Esophagus squamous epithelium (tissue), 5 donors: ENCODE measurements around the gene ARID1A. TPM values are rescaled to one million over a fixed set of nuclear protein-coding genes. Genes with fewer than 3 reads are reported as not detected.

Experiments
- DNase-seq: peaks from one replicate; lab custom pipeline; 2025; lab: John Stamatoyannopoulos, UW
- H3K27ac ChIP-seq, 4 donors: fragments of 200-600 bp; sonication (generic); one replicate each; pipeline ENCODE4 v1.5.1; 2016 to 2019; ENCODE audit warnings: mild to moderate bottlenecking in 1 of 4
- H3K27me3 ChIP-seq, 4 donors: fragments of 200-600 bp; sonication (generic); 1 replicate in 3 of 4; 2 replicates in 1 of 4; pipeline versions ENCODE4 v1.5.1 to v1.6.0; 2017 to 2021; ENCODE audit warnings: antibody characterized with exemption in 1 of 4
- H3K36me3 ChIP-seq, 3 donors: fragments of 200-600 bp; sonication (generic); one replicate each; pipeline ENCODE4 v1.5.1; 2016 to 2019
- H3K4me1 ChIP-seq, 3 donors: fragments of 200-600 bp; sonication (generic); one replicate each; pipeline ENCODE4 v1.5.1; 2017 to 2019
- H3K4me3 ChIP-seq, 4 donors: fragments of 200-600 bp; sonication (generic); 1 replicate in 3 of 4; 2 replicates in 1 of 4; pipeline ENCODE4 v1.5.1; 2016 to 2019; ENCODE audit warnings: mild to moderate bottlenecking in 2 of 4, moderate library complexity in 1 of 4
- H3K9me3 ChIP-seq, 3 donors: fragments of 200-600 bp; sonication (generic); one replicate each; pipeline ENCODE4 v1.5.1; 2016 to 2019
- POLR2A ChIP-seq, 4 donors: fragments of 450-650 bp; IDR thresholded peaks; one replicate each; pipeline ENCODE4 v1.6.1; 2017; ENCODE audit warnings: antibody characterized with exemption in 4 of 4, mild to moderate bottlenecking in 4 of 4, moderate library complexity in 3 of 4
- WGBS, 2 donors: methylation state at CpG; one replicate each; pipeline ENCODE4 v1.1.5; 2018; 5-methylcytosine and 5-hydroxymethylcytosine counted together
- intact Hi-C: fragments of 100-400 bp; cut with DNase I; formaldehyde crosslinking; loops from one replicate; pipeline ENCODE4 v1.15.0; 2022
- total RNA-seq, 4 donors: library from RNA; depleted of rRNA; stranded (reverse); fragments of >200 nt; gene quantifications; one replicate each; pipeline ENCODE4 v1.1.0, GENCODE V29; 2016
- TF ChIP-seq, protein P1 (sequence below), 6 experiments: fragments of 450-650 bp in 4 of 6; fragments of 200-600 bp in 2 of 6; sonication (generic) in 2 of 6; IDR thresholded peaks; one replicate each; pipeline ENCODE4 v1.5.1; 2016 to 2019; ENCODE audit warnings: antibody characterized with exemption in 6 of 6, mild to moderate bottlenecking in 4 of 6, moderate library complexity in 4 of 6
- donor health status: DM: yes; HTN: yes; CAD: no.

The ARID1A gene
- total RNA-seq, 4 donors from 2014 or later: 23.9 to 60.2 (median 43.5) TPM

DNA sequence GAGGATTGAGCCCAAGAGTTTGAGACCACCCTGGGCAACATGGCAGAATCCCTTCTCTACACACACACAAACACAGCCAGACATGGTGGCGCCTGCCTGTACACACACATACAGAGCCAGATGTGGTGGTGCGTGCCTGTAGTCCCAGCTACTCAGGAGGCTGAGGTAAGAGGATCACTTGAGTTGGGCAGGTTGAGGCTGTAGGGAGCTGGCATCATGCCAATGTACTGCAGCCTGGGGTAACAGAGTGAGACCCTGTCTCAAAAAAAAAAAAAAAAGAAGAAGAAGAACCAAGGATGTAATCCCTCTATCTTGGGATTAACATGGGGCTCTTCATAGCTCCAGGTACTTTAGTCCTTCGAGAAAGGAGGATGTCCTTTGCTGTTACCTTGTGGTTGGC is 62.5 kb downstream of the ARID1A start:
- no peaks in the 10 kb centered on the region for H3K27me3 ChIP-seq
- H3K9me3 ChIP-seq: no peaks in the 10 kb centered on the region
- no peak overlapping the region for H3K27ac ChIP-seq
- DNase-seq: no peak
- 88 to 90% methylated on average over 3 of the region's 3 CpGs for WGBS, 2 donors
- peaks cover 22 to 90% (median 30%) of the 10 kb centered on the region in 3 donors for H3K36me3 ChIP-seq
- H3K4me3 ChIP-seq: no peak overlapping the region
- intact Hi-C loops: no loop called here
- peaks cover 10 to 30% (median 19%) of the 10 kb centered on the region in 3 donors for H3K4me1 ChIP-seq
- no peak for TF ChIP-seq POLR2A (IDR thresholded peaks at IDR 0.05)
- TF ChIP-seq, protein P1, sequence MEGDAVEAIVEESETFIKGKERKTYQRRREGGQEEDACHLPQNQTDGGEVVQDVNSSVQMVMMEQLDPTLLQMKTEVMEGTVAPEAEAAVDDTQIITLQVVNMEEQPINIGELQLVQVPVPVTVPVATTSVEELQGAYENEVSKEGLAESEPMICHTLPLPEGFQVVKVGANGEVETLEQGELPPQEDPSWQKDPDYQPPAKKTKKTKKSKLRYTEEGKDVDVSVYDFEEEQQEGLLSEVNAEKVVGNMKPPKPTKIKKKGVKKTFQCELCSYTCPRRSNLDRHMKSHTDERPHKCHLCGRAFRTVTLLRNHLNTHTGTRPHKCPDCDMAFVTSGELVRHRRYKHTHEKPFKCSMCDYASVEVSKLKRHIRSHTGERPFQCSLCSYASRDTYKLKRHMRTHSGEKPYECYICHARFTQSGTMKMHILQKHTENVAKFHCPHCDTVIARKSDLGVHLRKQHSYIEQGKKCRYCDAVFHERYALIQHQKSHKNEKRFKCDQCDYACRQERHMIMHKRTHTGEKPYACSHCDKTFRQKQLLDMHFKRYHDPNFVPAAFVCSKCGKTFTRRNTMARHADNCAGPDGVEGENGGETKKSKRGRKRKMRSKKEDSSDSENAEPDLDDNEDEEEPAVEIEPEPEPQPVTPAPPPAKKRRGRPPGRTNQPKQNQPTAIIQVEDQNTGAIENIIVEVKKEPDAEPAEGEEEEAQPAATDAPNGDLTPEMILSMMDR (IDR thresholded peaks at IDR 0.05): no peak

GRCh38 chr1:26759531-26759930 is 63.7 kb downstream of the ARID1A start:
- no peak overlapping the region for H3K4me3 ChIP-seq
- H3K36me3 ChIP-seq: peaks cover 27 to 95% (median 39%) of the 10 kb centered on the region in 3 donors
- peaks cover 4 to 18% (median 7%) of the 10 kb centered on the region in 3 donors for H3K4me1 ChIP-seq
- no peak for TF ChIP-seq POLR2A (IDR thresholded peaks at IDR 0.05)
- TF ChIP-seq, protein P1 (IDR thresholded peaks at IDR 0.05): no peak
- no peak overlapping the region for H3K27ac ChIP-seq
- H3K9me3 ChIP-seq: no peaks in the 10 kb centered on the region
- no peak for DNase-seq
- no peaks in the 10 kb centered on the region for H3K27me3 ChIP-seq
- intact Hi-C loops: no loop called here

GRCh38 chr1:26761217-26761616 is 65.4 kb downstream of the ARID1A start:
- no peaks in the 10 kb centered on the region for H3K27me3 ChIP-seq
- TF ChIP-seq, protein P1 (IDR thresholded peaks at IDR 0.05): peak in 1 of 6 experiments; percentile 18
- TF ChIP-seq POLR2A (IDR thresholded peaks at IDR 0.05): no peak
- H3K36me3 ChIP-seq: peaks cover 27 to 100% (median 50%) of the 10 kb centered on the region in 3 donors
- WGBS, 2 donors: 62 to 67% methylated on average over 1 to 3 of the region's 3 CpGs
- no peak overlapping the region for H3K4me3 ChIP-seq
- intact Hi-C loops: no loop called here
- H3K9me3 ChIP-seq: no peaks in the 10 kb centered on the region
- DNase-seq: no peak
- peaks cover 0 to 18% (median 0%) of the 10 kb centered on the region in 3 donors for H3K4me1 ChIP-seq
- H3K27ac ChIP-seq: no peak overlapping the region

DNA sequence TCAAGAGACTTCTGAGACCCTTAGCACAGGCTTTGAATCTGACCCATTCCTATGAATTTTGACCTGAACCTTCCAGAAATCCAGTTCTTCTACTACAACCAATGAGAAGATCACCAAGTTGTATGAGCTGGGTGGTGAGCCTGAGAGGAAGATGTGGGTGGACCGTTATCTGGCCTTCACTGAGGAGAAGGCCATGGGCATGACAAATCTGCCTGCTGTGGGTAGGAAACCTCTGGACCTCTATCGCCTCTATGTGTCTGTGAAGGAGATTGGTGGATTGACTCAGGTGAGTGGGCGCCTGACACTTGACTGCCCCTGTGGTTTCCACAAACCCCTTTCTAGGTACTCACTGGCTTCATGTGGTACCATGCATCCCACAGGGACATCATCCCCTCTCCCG is 71.9 kb downstream of the ARID1A start:
- no peaks in the 10 kb centered on the region for H3K9me3 ChIP-seq
- H3K4me3 ChIP-seq: no peak overlapping the region
- intact Hi-C loops: no loop called here
- H3K27ac ChIP-seq: peak overlapping the region in 3 of 4 donors; percentile 0 to 49 (median 31)
- no peaks in the 10 kb centered on the region for H3K27me3 ChIP-seq
- TF ChIP-seq POLR2A (IDR thresholded peaks at IDR 0.05): no peak
- TF ChIP-seq, protein P1 (IDR thresholded peaks at IDR 0.05): no peak
- peaks cover 35 to 100% (median 68%) of the 10 kb centered on the region in 3 donors for H3K36me3 ChIP-seq
- no peak for DNase-seq
- 76 to 79% methylated on average over 3 to 4 of the region's 4 CpGs for WGBS, 2 donors
- H3K4me1 ChIP-seq: peaks cover 12 to 65% (median 30%) of the 10 kb centered on the region in 3 donors

DNA sequence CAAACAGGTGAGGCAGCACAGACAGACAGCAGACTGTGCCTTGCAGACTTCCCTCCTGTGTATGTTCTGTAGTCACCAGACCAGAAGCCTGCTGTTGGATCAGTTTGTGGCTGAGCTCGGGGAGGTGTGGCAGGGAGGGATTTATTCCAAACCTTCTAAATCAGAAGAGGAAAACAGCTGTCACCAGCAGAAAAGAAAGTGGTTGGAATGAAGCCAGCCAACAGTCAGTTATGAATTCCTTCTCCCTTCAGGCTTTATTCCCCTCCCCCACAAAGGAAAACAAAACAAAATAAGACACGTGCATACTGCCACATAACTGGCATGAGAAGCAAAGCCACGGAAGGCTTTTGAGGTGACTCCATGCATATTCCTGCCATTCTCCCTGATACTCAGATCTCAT is 72.9 kb downstream of the ARID1A start:
- H3K36me3 ChIP-seq: peaks cover 37 to 100% (median 67%) of the 10 kb centered on the region in 3 donors
- DNase-seq: no peak
- 16 to 17% methylated on average over 3 of the region's 3 CpGs for WGBS, 2 donors

More for the DNA sequence above, 72.9 kb downstream of the ARID1A start:
- no peaks in the 10 kb centered on the region for H3K27me3 ChIP-seq
- H3K27ac ChIP-seq: peak overlapping the region in 3 of 4 donors; percentile 11 to 49 (median 31)
- intact Hi-C loops: no loop called here
- TF ChIP-seq POLR2A (IDR thresholded peaks at IDR 0.05): no peak
- TF ChIP-seq, protein P1 (IDR thresholded peaks at IDR 0.05): no peak
- H3K4me1 ChIP-seq: peaks cover 12 to 65% (median 30%) of the 10 kb centered on the region in 3 donors
- H3K9me3 ChIP-seq: no peaks in the 10 kb centered on the region
- H3K4me3 ChIP-seq: no peak overlapping the region
